ENCODE measurements around the gene CTTNBP2. TPM values are rescaled to one million over a fixed set of nuclear protein-coding genes. Genes with fewer than 3 reads are reported as not detected.

The CTTNBP2 gene
- total RNA-seq, 1 donor from 2014 or later: 25.0 TPM

DNA sequence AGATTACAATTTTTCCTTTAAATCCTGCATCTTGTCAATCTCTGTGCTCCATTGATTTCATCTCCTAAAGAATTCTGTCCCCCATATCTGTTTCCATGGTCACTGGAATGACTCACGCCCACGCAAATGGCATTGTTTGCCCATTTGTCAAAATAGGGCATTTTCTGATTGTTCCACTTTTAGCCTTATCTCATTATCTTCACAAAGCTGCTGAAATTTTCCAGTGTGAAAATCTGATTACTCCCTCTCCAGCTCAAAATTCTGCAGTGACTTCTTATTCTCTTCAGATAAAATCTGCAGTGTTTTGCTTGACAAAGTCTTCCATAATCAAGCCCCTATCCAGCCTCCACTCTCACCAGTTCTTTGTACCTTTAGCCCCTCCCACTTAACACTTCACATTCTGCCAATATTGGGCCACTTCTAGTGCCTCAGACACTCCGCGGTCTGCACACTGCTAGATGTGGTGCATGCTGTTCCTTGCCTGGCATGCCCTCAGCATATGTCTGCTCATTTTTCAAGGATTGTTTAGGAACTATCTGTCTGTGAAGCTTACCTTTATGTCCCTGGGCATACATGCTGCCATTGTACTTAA lies 33.9 kb upstream of the CTTNBP2 start:
- TF ChIP-seq POLR2A (IDR thresholded peaks at IDR 0.05): no peak
- TF ChIP-seq, protein P1, sequence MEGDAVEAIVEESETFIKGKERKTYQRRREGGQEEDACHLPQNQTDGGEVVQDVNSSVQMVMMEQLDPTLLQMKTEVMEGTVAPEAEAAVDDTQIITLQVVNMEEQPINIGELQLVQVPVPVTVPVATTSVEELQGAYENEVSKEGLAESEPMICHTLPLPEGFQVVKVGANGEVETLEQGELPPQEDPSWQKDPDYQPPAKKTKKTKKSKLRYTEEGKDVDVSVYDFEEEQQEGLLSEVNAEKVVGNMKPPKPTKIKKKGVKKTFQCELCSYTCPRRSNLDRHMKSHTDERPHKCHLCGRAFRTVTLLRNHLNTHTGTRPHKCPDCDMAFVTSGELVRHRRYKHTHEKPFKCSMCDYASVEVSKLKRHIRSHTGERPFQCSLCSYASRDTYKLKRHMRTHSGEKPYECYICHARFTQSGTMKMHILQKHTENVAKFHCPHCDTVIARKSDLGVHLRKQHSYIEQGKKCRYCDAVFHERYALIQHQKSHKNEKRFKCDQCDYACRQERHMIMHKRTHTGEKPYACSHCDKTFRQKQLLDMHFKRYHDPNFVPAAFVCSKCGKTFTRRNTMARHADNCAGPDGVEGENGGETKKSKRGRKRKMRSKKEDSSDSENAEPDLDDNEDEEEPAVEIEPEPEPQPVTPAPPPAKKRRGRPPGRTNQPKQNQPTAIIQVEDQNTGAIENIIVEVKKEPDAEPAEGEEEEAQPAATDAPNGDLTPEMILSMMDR (IDR thresholded peaks at IDR 0.05): no peak
- no peak for TF ChIP-seq POLR2AphosphoS5 (IDR thresholded peaks at IDR 0.05; ENCODE audit: insufficient read depth in 1 of 2, low read depth in 1 of 2)
- H3K27me3 ChIP-seq: no peaks in the 10 kb centered on the region
- H3K9me3 ChIP-seq: no peaks in the 10 kb centered on the region
- DNase-seq (ENCODE audit: extremely low spot score in 2 of 2): no peak
- no peaks in the 10 kb centered on the region for H3K36me3 ChIP-seq
- intact Hi-C loops (cut with DNase I): no loop called here
- no peak overlapping the region for H3K4me3 ChIP-seq
- H3K4me1 ChIP-seq: no peaks in the 10 kb centered on the region
- H3K27ac ChIP-seq: no peak overlapping the region

- H3K4me3 ChIP-seq: no peak overlapping the region
- no peaks in the 10 kb centered on the region for H3K9me3 ChIP-seq
- H3K4me1 ChIP-seq: no peaks in the 10 kb centered on the region
- H3K36me3 ChIP-seq: no peaks in the 10 kb centered on the region
- no peak for DNase-seq (ENCODE audit: extremely low spot score in 2 of 2)
- H3K27ac ChIP-seq: no peak overlapping the region
- no peaks in the 10 kb centered on the region for H3K27me3 ChIP-seq
- TF ChIP-seq POLR2A (IDR thresholded peaks at IDR 0.05) (no peak), POLR2AphosphoS5 (IDR thresholded peaks at IDR 0.05; ENCODE audit: insufficient read depth in 1 of 2, low read depth in 1 of 2) (no peak)
- TF ChIP-seq, protein P1 (IDR thresholded peaks at IDR 0.05): no peak
- intact Hi-C loops (cut with DNase I): no loop called here
Measured at GRCh38 chr7:117902314-117902889, 29.2 kb upstream of the CTTNBP2 start.

- Histone ChIP-seq H3K4me1 (no peaks in the 10 kb centered on the region), H3K4me3 (no peak overlapping the region), H3K27me3 (no peaks in the 10 kb centered on the region), H3K9me3 (no peaks in the 10 kb centered on the region), H3K36me3 (no peaks in the 10 kb centered on the region), H3K27ac (no peak overlapping the region)
- TF ChIP-seq POLR2A (IDR thresholded peaks at IDR 0.05): no peak
- TF ChIP-seq, protein P1 (IDR thresholded peaks at IDR 0.05): no peak
- no peak for TF ChIP-seq POLR2AphosphoS5 (IDR thresholded peaks at IDR 0.05; ENCODE audit: insufficient read depth in 1 of 2, low read depth in 1 of 2)
- intact Hi-C loops (cut with DNase I): no loop called here
- no peak for DNase-seq (ENCODE audit: extremely low spot score in 2 of 2)
Measured at GRCh38 chr7:117901089-117901797, 28.0 kb upstream of the CTTNBP2 start.

- Histone ChIP-seq H3K36me3 (no peaks in the 10 kb centered on the region), H3K4me1 (no peaks in the 10 kb centered on the region), H3K9me3 (no peaks in the 10 kb centered on the region), H3K4me3 (no peak overlapping the region), H3K27me3 (no peaks in the 10 kb centered on the region), H3K27ac (no peak overlapping the region)
- TF ChIP-seq POLR2A (IDR thresholded peaks at IDR 0.05): no peak
- TF ChIP-seq, protein P1 (IDR thresholded peaks at IDR 0.05): no peak
- no peak for TF ChIP-seq POLR2AphosphoS5 (IDR thresholded peaks at IDR 0.05; ENCODE audit: insufficient read depth in 1 of 2, low read depth in 1 of 2)
- intact Hi-C loops (cut with DNase I): no loop called here
- DNase-seq (ENCODE audit: extremely low spot score in 2 of 2): no peak
Measured at GRCh38 chr7:117896339-117896738, 23.1 kb upstream of the CTTNBP2 start.

GRCh38 chr7:117895276-117895675 lies 22.0 kb upstream of the CTTNBP2 start:
- H3K9me3 ChIP-seq: no peaks in the 10 kb centered on the region
- DNase-seq (ENCODE audit: extremely low spot score in 2 of 2): no peak
- TF ChIP-seq POLR2A (IDR thresholded peaks at IDR 0.05) (no peak), POLR2AphosphoS5 (IDR thresholded peaks at IDR 0.05; ENCODE audit: insufficient read depth in 1 of 2, low read depth in 1 of 2) (no peak)
- TF ChIP-seq, protein P1 (IDR thresholded peaks at IDR 0.05): no peak

More at GRCh38 chr7:117895276-117895675, 22.0 kb upstream of the CTTNBP2 start:
- intact Hi-C loops (cut with DNase I): no loop called here
- Histone ChIP-seq H3K27ac (no peak overlapping the region), H3K4me1 (no peaks in the 10 kb centered on the region), H3K4me3 (no peak overlapping the region), H3K27me3 (no peaks in the 10 kb centered on the region), H3K36me3 (no peaks in the 10 kb centered on the region)
